ENCODE measurements around the gene CFAP20.

The CFAP20 gene

GRCh38 chr16:58126451-58126961 lies 2.7 kb downstream of the CFAP20 start:
- TF ChIP-seq, protein P1, sequence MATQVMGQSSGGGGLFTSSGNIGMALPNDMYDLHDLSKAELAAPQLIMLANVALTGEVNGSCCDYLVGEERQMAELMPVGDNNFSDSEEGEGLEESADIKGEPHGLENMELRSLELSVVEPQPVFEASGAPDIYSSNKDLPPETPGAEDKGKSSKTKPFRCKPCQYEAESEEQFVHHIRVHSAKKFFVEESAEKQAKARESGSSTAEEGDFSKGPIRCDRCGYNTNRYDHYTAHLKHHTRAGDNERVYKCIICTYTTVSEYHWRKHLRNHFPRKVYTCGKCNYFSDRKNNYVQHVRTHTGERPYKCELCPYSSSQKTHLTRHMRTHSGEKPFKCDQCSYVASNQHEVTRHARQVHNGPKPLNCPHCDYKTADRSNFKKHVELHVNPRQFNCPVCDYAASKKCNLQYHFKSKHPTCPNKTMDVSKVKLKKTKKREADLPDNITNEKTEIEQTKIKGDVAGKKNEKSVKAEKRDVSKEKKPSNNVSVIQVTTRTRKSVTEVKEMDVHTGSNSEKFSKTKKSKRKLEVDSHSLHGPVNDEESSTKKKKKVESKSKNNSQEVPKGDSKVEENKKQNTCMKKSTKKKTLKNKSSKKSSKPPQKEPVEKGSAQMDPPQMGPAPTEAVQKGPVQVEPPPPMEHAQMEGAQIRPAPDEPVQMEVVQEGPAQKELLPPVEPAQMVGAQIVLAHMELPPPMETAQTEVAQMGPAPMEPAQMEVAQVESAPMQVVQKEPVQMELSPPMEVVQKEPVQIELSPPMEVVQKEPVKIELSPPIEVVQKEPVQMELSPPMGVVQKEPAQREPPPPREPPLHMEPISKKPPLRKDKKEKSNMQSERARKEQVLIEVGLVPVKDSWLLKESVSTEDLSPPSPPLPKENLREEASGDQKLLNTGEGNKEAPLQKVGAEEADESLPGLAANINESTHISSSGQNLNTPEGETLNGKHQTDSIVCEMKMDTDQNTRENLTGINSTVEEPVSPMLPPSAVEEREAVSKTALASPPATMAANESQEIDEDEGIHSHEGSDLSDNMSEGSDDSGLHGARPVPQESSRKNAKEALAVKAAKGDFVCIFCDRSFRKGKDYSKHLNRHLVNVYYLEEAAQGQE (IDR thresholded peaks at IDR 0.05; ENCODE audit: low read depth) = no peak
- no peak for TF ChIP-seq TCF12 (IDR thresholded peaks at IDR 0.05; ENCODE audit: low read depth)
- TF ChIP-seq FOXM1 (IDR thresholded peaks at IDR 0.05; ENCODE audit: borderline replicate concordance, low read depth) = no peak
- TF ChIP-seq, protein P2, sequence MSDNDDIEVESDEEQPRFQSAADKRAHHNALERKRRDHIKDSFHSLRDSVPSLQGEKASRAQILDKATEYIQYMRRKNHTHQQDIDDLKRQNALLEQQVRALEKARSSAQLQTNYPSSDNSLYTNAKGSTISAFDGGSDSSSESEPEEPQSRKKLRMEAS (IDR thresholded peaks at IDR 0.05) = no peak
- TF ChIP-seq EP300 (IDR thresholded peaks at IDR 0.05; ENCODE audit: borderline replicate concordance) = no peak
- no peak for TF ChIP-seq TAF1 (IDR thresholded peaks at IDR 0.05; ENCODE audit: low read depth)
- no peak for TF ChIP-seq RAD21 (IDR thresholded peaks at IDR 0.05; ENCODE audit: low read depth)
- TF ChIP-seq NFIC (IDR thresholded peaks at IDR 0.05) = no peak
- TF ChIP-seq CEBPB (IDR thresholded peaks at IDR 0.05) = no peak
- TF ChIP-seq TEAD4 (IDR thresholded peaks at IDR 0.05) = no peak

GRCh38 chr16:58125781-58126335 lies 3.3 kb downstream of the CFAP20 start:
- TF ChIP-seq, protein P1 (IDR thresholded peaks at IDR 0.05; ENCODE audit: low read depth) = no peak
- no peak for TF ChIP-seq EP300 (IDR thresholded peaks at IDR 0.05; ENCODE audit: borderline replicate concordance)
- no peak for TF ChIP-seq ZBTB7A (IDR thresholded peaks at IDR 0.05; ENCODE audit: low read depth)
- no peak for TF ChIP-seq TEAD4 (IDR thresholded peaks at IDR 0.05)
- TF ChIP-seq RAD21 (IDR thresholded peaks at IDR 0.05; ENCODE audit: low read depth) = no peak
- no peak for TF ChIP-seq CEBPB (IDR thresholded peaks at IDR 0.05)
- TF ChIP-seq TCF12 (IDR thresholded peaks at IDR 0.05; ENCODE audit: low read depth) = no peak
- TF ChIP-seq USF1 (IDR thresholded peaks at IDR 0.05) = no peak
- no peak for TF ChIP-seq CREB1 (IDR thresholded peaks at IDR 0.05; ENCODE audit: low read depth)
- TF ChIP-seq EGR1 (IDR thresholded peaks at IDR 0.05) = no peak
- no peak for TF ChIP-seq TAF1 (IDR thresholded peaks at IDR 0.05; ENCODE audit: low read depth)
- no peak for TF ChIP-seq YY1 (IDR thresholded peaks at IDR 0.05; ENCODE audit: low read depth)
- TF ChIP-seq, protein P2 (IDR thresholded peaks at IDR 0.05) = no peak
- TF ChIP-seq NFIC (IDR thresholded peaks at IDR 0.05) = no peak
- TF ChIP-seq FOXM1 (IDR thresholded peaks at IDR 0.05; ENCODE audit: borderline replicate concordance, low read depth) = no peak

DNA sequence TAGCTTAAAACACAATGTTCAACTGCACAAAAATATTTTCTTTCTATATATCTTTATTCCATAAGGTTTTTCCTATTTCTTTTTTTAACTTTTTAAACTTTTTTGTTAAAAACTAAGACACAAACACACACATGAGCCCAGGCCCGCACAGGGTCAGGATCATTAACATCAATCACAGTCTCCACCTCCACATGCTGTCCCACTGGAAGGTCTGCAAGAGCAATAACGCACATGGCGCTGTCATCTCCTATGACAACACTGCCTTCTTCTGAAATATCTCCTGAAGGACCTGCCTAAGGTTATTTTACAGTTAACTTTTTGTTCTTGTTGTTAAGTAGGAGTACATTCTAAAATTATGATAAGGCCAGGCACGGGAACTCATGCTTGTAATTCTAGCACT lies 4.1 kb downstream of the CFAP20 start:
- no peak for TF ChIP-seq CEBPB (IDR thresholded peaks at IDR 0.05)
- no peak for TF ChIP-seq TEAD4 (IDR thresholded peaks at IDR 0.05)
- no peak for TF ChIP-seq USF1 (IDR thresholded peaks at IDR 0.05)
- TF ChIP-seq TAF1 (IDR thresholded peaks at IDR 0.05; ENCODE audit: low read depth) = no peak
- no peak for TF ChIP-seq TCF12 (IDR thresholded peaks at IDR 0.05; ENCODE audit: low read depth)
- no peak for TF ChIP-seq ZBTB7A (IDR thresholded peaks at IDR 0.05; ENCODE audit: low read depth)
- TF ChIP-seq FOXM1 (IDR thresholded peaks at IDR 0.05; ENCODE audit: borderline replicate concordance, low read depth) = no peak
- TF ChIP-seq YY1 (IDR thresholded peaks at IDR 0.05; ENCODE audit: low read depth) = no peak
- TF ChIP-seq, protein P2 (IDR thresholded peaks at IDR 0.05) = no peak
- TF ChIP-seq CREB1 (IDR thresholded peaks at IDR 0.05; ENCODE audit: low read depth) = no peak
- TF ChIP-seq NFIC (IDR thresholded peaks at IDR 0.05) = no peak
- no peak for TF ChIP-seq EP300 (IDR thresholded peaks at IDR 0.05; ENCODE audit: borderline replicate concordance)

DNA sequence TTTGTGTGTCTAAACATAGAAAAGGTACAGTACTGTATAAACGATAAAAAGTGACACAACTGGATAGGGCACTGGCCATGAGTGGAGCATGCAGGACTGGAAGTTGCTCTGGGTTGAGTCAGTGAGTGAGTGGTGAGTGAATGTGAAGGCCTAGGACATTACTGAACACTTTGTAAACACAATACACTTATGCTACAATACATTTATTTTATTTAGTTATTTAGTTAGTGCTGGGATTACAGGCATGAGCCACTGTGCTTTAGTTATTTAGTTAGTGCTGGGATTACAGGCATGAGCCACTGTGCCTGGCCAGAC lies 4.6 kb downstream of the CFAP20 start:
- no peak for TF ChIP-seq TCF12 (IDR thresholded peaks at IDR 0.05; ENCODE audit: low read depth)

DNA sequence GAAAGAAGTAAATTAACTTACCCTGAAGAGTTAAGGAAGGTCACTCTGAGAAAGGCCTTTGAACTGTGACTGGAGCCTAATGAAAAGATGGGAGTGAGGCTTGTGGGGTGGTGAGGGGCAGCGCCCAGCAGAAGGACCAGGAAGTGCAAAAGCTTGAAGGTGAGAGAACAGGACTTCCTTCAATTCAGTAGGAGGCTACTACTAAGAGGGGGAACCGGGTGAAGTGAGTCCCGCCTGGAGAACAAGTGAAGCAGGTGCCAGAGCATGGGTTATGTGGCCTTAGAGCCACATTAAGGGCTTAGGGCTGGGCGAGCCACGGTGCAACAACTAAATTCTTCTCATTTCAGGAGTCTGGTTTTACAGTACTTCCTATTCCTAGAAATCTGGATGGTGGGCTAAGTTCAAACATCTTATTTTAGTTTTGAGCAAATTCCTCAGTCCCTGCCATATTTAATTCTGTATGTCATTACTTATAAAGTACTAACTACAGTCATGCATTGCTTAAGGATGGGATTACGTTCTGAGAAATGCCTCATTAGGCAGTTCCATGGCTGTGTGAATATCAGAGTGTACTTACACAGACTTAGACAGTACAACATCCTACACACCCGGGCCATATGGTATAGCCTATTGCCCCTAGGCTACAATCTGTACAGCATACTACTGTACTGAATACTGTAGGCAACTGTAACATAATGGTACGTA lies 5.1 kb downstream of the CFAP20 start:
- no peak for TF ChIP-seq TAF1 (IDR thresholded peaks at IDR 0.05; ENCODE audit: low read depth)
- no peak for TF ChIP-seq EGR1 (IDR thresholded peaks at IDR 0.05)
- no peak for TF ChIP-seq USF1 (IDR thresholded peaks at IDR 0.05)
- TF ChIP-seq CREB1 (IDR thresholded peaks at IDR 0.05; ENCODE audit: low read depth) = no peak
- TF ChIP-seq EP300 (IDR thresholded peaks at IDR 0.05; ENCODE audit: borderline replicate concordance) = no peak
- TF ChIP-seq, protein P2 (IDR thresholded peaks at IDR 0.05) = no peak
- no peak for TF ChIP-seq YY1 (IDR thresholded peaks at IDR 0.05; ENCODE audit: low read depth)
- TF ChIP-seq TEAD4 (IDR thresholded peaks at IDR 0.05) = no peak
- no peak for TF ChIP-seq ZBTB7A (IDR thresholded peaks at IDR 0.05; ENCODE audit: low read depth)
- TF ChIP-seq, protein P1 (IDR thresholded peaks at IDR 0.05; ENCODE audit: low read depth) = no peak
- no peak for TF ChIP-seq FOXM1 (IDR thresholded peaks at IDR 0.05; ENCODE audit: borderline replicate concordance, low read depth)
- no peak for TF ChIP-seq RAD21 (IDR thresholded peaks at IDR 0.05; ENCODE audit: low read depth)
- TF ChIP-seq TCF12 (IDR thresholded peaks at IDR 0.05; ENCODE audit: low read depth) = no peak
- TF ChIP-seq CEBPB (IDR thresholded peaks at IDR 0.05) = no peak
- no peak for TF ChIP-seq NFIC (IDR thresholded peaks at IDR 0.05)

All from Ishikawa (cell line).